Fibroblast of pulmonary artery (primary cell): Measurements from ENCODE around the gene CLTRN.
"Not testable (repeated sequence)": the region's sequence is repeated elsewhere in the genome, so short reads cannot be mapped to it uniquely, and the experiment has no call there.

Source experiments
- DNase-seq: peaks from one replicate; pipeline ENCODE4 v3.0.0-alpha.2; 2010; ENCODE audit warnings: low read depth
- H3K4me3 ChIP-seq: replicated peaks from 2 replicates; pipeline ENCODE4 v1.5.1; 2011; ENCODE audit warnings: low read depth, mild to moderate bottlenecking, control low read depth, low read length, moderate library complexity
- TF ChIP-seq, protein P1 (sequence below): IDR thresholded peaks from 2 replicates; pipeline ENCODE4 v1.5.1; 2011; ENCODE audit warnings: mild to moderate bottlenecking, control low read depth, low read length, inconsistent platforms; ENCODE audit errors: missing control alignments

CLTRN gene, protein sequence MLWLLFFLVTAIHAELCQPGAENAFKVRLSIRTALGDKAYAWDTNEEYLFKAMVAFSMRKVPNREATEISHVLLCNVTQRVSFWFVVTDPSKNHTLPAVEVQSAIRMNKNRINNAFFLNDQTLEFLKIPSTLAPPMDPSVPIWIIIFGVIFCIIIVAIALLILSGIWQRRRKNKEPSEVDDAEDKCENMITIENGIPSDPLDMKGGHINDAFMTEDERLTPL

DNA sequence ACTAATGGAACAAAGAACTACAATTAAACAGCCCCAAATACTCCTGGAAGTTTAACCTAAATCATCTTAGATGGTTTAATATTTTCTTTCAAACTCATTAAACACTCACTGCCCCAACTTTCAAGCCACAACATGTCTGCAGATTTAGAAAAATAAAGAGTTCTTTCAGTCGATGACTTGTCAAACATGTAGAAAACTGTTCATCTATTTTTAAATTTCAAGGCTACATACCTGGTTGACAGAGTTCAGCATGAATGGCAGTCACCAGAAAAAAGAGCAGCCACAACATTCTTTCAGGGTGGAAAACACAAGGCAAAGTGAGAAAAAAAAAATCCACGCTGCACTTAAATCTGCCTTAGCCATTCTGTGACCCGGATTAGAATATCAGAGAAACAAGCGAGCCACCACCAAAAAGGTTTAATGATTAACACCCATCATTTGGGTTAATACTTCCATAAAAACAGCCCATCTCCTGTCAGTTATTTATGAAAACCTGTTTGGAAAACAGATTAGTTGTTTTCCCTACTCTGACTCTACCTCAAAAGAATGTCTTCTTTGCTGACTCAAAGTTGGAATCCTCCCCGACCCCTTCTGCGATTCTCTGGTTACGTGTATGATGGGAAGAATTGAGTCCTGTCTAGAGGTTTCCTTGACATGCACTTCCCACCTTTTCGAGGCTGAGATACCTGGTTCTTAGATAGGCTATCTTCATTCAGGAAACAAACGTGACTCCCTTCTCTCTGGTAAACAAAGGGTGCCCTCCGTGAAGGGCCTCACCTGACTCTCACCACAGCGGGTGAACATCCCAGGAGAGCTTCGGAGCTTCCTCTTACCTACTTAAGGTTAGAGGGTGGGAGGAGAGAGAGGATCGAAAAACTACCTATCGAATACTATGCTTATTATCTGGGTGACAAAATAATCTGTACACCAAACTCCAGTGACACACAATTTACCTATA lies at the start of gene CLTRN:
Gene CLTRN, minus strand, starts transcription at position 319 of the 958 bp plus-strand sequence. Its CDS starts 30 bp downstream, at position 289.
- no peak within 1 kb of the TSS for H3K4me3 ChIP-seq
- DNase-seq = no peak
- TF ChIP-seq, protein P1, sequence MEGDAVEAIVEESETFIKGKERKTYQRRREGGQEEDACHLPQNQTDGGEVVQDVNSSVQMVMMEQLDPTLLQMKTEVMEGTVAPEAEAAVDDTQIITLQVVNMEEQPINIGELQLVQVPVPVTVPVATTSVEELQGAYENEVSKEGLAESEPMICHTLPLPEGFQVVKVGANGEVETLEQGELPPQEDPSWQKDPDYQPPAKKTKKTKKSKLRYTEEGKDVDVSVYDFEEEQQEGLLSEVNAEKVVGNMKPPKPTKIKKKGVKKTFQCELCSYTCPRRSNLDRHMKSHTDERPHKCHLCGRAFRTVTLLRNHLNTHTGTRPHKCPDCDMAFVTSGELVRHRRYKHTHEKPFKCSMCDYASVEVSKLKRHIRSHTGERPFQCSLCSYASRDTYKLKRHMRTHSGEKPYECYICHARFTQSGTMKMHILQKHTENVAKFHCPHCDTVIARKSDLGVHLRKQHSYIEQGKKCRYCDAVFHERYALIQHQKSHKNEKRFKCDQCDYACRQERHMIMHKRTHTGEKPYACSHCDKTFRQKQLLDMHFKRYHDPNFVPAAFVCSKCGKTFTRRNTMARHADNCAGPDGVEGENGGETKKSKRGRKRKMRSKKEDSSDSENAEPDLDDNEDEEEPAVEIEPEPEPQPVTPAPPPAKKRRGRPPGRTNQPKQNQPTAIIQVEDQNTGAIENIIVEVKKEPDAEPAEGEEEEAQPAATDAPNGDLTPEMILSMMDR = no peak

DNA sequence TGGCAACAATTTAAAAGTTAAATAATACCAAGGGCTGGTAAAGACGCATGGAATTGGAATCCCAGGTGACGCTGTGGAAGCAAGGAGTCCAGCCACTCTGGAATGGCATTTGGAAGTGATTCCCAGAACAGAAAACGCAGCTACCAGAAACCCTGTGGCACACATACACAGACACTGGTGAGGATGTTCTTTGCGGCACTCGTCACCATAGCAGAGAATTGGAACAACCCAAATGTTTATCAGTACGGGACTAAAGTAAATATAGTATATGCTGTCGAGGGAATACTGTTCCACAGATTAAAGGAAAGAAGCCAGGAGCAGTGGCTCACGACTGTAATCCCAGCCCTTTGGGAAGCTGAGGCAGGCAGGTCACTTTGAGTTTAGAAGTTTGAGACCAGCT lies 39.7 kb upstream of the CLTRN start:
- H3K4me3 ChIP-seq, DNase-seq: not testable (repeated sequence)

DNA sequence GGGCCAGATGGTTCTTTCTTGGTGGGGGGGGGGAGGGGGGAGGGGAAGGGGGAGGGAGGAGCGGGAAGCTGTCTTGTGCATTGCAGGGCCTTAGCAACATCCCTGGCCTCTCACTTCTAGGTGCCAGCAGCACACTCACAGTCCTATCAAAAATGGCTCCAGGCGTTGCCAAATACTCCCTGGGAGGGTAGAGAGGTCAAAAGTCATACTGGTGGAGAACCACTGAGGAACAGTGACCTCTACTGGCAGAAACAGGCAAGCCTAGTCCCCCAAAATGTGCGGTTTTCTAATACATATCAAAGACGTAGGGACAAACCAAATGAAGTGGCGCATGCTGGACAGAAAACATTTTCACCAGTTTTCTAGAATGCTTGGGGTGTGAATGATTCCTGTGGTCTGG lies 39.2 kb upstream of the CLTRN start:
- not testable (repeated sequence) for DNase-seq, H3K4me3 ChIP-seq

DNA sequence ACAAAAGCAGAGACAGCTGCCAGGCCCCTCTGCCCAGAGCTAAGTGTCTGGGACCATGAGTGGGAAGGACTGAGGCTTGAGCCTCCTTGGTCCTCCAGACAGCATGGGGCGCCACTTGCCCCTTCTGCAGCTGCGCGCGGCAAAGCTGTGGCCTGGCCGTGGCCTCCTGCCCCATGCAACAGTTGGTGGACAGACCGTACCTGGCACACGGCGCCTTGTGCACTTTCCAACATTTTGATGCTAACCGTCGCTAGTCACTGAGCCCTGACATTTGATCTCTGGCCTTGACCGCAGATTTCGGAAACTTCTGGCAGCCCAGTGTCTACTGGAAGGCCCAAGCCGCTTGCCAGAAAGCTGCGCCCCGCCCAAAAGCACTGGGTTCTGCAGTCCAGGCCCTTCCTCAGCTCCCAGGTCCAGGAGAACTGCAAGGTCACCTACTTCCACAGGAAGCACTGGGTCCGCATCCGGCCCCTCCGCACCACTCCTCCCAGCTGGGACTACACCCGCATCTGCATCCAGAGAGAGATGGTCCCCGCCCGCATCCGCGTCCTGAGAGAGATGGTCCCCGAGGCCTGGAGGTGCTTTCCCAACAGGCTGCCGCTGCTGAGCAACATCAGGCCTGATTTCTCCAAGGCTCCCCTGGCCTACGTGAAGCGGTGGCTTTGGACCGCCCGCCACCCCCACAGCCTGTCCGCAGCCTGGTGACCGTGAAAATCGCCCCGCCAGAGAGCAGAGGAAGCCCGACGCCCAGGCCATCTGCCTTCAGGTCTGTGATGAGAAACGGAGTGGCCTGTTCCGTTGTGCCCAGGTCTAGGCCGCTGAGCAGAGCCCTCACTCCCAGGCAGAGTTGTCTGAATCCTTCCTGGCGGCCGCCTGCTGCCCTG lies 38.1 kb upstream of the CLTRN start:
- no peak for DNase-seq
- no peak overlapping the region for H3K4me3 ChIP-seq
- TF ChIP-seq, protein P1 = no peak

DNA sequence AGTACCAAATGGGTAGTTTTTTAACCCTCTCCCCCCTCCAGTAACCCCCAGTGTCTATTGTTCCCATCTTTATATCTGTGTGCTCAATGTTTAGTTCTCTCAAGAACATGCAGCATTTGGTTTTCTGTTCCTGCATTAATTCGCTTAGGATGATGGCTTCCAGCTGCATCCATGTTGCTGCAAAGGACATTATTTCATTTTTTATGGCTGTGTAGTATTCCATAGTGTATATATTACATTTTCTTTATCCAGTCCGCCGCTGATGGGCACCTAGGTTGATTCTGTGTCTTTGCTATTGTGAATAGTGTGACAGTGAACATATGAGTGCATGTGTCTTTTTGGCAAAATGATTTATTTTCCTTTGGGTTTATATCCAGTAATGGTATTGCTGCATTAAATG lies 31.9 kb upstream of the CLTRN start:
- no peak for DNase-seq
- TF ChIP-seq, protein P1 = no peak
- no peak overlapping the region for H3K4me3 ChIP-seq

DNA sequence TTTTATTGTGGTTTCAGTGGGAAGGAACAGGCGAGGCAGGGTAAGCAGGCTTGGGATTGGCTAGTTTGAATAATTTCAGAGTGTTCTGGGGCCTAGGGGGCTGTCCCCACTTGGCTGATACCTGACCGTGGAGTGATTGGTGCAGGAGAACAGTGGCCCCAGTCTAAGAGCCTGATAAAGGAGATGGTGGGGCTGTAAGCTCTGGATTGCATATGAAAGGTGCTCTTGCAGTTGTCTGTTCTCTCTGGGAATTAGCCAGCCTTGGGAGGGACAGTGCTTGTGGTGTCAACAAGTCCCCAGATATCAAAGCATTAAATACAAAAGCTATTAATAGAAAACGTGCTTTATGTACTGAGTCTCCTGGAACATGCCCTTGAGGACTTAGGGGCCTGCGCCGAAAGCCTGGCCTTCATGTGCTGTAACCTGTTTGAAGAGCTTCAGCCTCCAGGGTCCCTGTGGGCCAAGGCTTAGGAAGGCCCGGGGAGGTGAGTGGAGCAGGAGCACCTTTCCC lies 30.4 kb upstream of the CLTRN start:
- TF ChIP-seq, protein P1 = no peak
- H3K4me3 ChIP-seq = no peak overlapping the region
- DNase-seq = no peak

DNA sequence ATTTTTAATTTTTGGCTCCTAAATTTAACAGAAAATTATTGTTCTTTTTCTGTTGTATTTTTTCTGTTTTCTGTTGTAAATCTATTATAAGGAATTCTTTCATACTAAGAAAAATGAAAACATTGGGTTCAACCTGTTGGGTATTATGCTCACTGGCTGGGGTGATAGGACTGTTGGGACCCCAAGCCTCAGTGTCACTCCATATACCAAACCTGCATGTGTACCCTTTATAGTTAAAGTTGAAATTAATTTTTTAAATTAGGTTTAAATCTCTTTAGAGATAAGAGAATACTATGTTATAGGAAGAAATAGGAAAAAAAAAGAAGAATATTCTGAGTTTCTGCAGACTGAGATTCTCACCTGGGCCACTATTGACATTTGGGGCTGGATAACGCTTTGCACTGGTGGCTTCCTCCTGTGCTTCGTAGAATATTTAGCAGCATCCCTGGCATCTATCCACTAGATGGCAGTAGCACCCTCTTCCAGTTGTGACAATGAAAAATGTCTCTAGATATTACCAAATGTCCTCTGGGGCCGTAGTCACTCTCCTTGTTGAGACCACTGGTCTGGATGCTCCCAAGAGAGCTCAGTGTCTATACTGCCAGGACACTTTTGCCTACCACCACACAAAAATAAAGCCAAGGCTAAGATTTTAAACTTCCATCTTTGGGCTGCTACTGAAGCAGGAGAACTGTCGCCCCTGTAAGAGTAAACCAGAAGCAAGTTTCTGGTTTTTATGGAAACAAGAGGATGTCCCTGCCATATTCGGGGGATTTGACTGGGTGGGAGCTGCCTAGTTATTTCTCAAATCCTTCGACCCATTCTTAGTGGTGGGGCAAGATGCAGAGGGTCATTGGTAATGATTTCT lies 22.4 kb upstream of the CLTRN start:
- peak; percentile 66 for DNase-seq
- TF ChIP-seq, protein P1 = peak; percentile 65
- no peak overlapping the region for H3K4me3 ChIP-seq
